ENCODE measurements around the gene CHST12. TPM values are rescaled to one million over a fixed set of nuclear protein-coding genes. Genes with fewer than 3 reads are reported as not detected.

Gene CHST12
- total RNA-seq, 1 experiment from 2014 or later = 12.9 TPM

DNA sequence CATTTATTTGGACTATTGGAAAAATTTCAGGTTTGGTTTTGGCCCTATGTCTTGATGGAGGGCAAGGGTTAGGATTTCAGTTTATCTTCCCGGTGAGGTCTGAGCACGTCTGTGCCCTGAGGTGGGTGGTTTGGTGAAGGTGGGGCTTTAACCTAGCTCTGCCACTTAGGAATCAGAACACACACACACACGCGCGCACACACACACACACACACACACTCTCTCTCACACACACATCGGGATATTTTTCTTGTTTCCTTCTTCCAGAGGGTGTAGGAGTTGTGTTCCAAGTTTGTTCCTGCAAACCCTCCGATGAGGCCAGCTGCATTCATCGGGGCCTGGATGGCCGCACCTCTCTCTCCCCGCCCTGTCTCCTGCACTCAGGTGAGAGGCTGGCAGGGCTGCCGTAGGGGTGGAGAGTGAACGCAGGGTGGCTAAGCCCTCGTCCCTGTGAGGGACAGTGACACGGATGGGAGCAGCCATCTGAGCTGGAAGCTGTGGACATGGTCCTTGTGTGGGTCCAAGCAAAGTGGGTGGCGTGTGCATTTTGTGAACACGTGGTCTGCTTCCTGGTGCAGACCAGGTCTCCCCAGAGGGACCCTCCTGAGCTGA is 34.2 kb downstream of the CHST12 start:
- H3K4me2 ChIP-seq (ENCODE audit: low read length) = no peak overlapping the region
- intact Hi-C loops (cut with micrococcal nuclease) = no loop called here
- DNase-seq = no peak
- H3K9ac ChIP-seq (ENCODE audit: low read length) = no peak overlapping the region
- no peak for ATAC-seq
- H3K4me1 ChIP-seq (ENCODE audit: insufficient read depth, low read length) = peaks cover 8% of the 10 kb centered on the region
- no peaks in the 10 kb centered on the region for H4K20me1 ChIP-seq (ENCODE audit: low read length)
- no peak overlapping the region for H3K4me3 ChIP-seq (ENCODE audit: low read length)
- TF ChIP-seq EZH2 (IDR thresholded peaks at IDR 0.05; ENCODE audit: low read length, unreplicated experiment) = no peak
- no peak for TF ChIP-seq CTCF (conservative IDR thresholded peaks at IDR 0.05; ENCODE audit: low read depth, low read length)
- TF ChIP-seq EZH2phosphoT487 (IDR thresholded peaks at IDR 0.05; ENCODE audit: borderline replicate concordance, low read length) = no peak
- no peaks in the 10 kb centered on the region for H3F3A ChIP-seq (ENCODE audit: low read length, unreplicated experiment)
- no peaks in the 10 kb centered on the region for H3K36me3 ChIP-seq (ENCODE audit: low read depth, low read length)
- no peak overlapping the region for H3K27ac ChIP-seq (ENCODE audit: low read length)
- CTCF ChIA-PET = no interaction called here
- H3K27me3 ChIP-seq (ENCODE audit: low read length) = no peaks in the 10 kb centered on the region
- no peaks in the 10 kb centered on the region for H3K79me2 ChIP-seq (ENCODE audit: low read length)
- H3K9me2 ChIP-seq (replicated peaks; ENCODE audit: low read length) = no peaks in the 10 kb centered on the region
- no TSS peak for BruUV-seq (replicated peaks)
- POLR2A ChIA-PET (ENCODE audit: unreplicated experiment) = no interaction called here
- no peaks in the 10 kb centered on the region for H3K9me3 ChIP-seq (ENCODE audit: low read length)
- no peak overlapping the region for H2AFZ ChIP-seq (ENCODE audit: low read length)

GRCh38 chr7:2438186-2438585 is 34.8 kb downstream of the CHST12 start:
- H3K4me2 ChIP-seq (ENCODE audit: low read length) = no peak overlapping the region
- no peaks in the 10 kb centered on the region for H3K79me2 ChIP-seq (ENCODE audit: low read length)
- H3K9me2 ChIP-seq (replicated peaks; ENCODE audit: low read length) = no peaks in the 10 kb centered on the region
- no TSS peak for BruUV-seq (replicated peaks)
- no peaks in the 10 kb centered on the region for H3F3A ChIP-seq (ENCODE audit: low read length, unreplicated experiment)
- no peaks in the 10 kb centered on the region for H3K36me3 ChIP-seq (ENCODE audit: low read depth, low read length)
- intact Hi-C loops (cut with micrococcal nuclease) = no loop called here
- ATAC-seq = no peak
- no peaks in the 10 kb centered on the region for H4K20me1 ChIP-seq (ENCODE audit: low read length)
- no peak overlapping the region for H3K9ac ChIP-seq (ENCODE audit: low read length)
- no peaks in the 10 kb centered on the region for H3K9me3 ChIP-seq (ENCODE audit: low read length)
- CTCF ChIA-PET = no interaction called here
- H3K4me1 ChIP-seq (ENCODE audit: insufficient read depth, low read length) = peaks cover 8% of the 10 kb centered on the region
- DNase-seq = no peak
- no peak overlapping the region for H3K27ac ChIP-seq (ENCODE audit: low read length)
- POLR2A ChIA-PET (ENCODE audit: unreplicated experiment) = no interaction called here
- no peak overlapping the region for H2AFZ ChIP-seq (ENCODE audit: low read length)
- no peak for TF ChIP-seq EZH2phosphoT487 (IDR thresholded peaks at IDR 0.05; ENCODE audit: borderline replicate concordance, low read length)
- no peak for TF ChIP-seq CTCF (conservative IDR thresholded peaks at IDR 0.05; ENCODE audit: low read depth, low read length)
- no peaks in the 10 kb centered on the region for H3K27me3 ChIP-seq (ENCODE audit: low read length)
- no peak overlapping the region for H3K4me3 ChIP-seq (ENCODE audit: low read length)

DNA sequence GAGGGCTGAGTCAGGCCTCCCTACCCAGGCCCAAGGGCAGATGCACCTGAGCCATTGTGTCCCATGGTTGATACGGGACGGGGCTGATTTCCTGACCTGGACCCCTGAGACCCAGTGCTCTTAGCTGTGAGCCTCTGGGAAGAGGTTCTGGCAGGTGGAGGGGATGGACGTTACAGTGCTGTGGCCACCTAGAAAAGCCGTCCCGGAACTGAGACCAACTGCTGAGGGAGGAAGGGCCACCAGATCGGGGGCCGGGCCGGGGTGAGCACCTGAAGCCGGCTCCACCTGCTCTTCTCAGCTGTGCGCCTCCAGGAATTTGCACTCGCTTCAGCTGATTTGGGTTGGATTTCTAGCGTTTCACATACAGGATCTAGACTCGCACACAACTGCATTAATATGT is 35.4 kb downstream of the CHST12 start:
- Histone ChIP-seq H3K9me2 (replicated peaks; ENCODE audit: low read length) (no peaks in the 10 kb centered on the region), H4K20me1 (ENCODE audit: low read length) (no peaks in the 10 kb centered on the region), H3K36me3 (ENCODE audit: low read depth, low read length) (no peaks in the 10 kb centered on the region), H3F3A (ENCODE audit: low read length, unreplicated experiment) (no peaks in the 10 kb centered on the region), H3K4me3 (ENCODE audit: low read length) (no peak overlapping the region), H3K4me1 (ENCODE audit: insufficient read depth, low read length) (peaks cover 8% of the 10 kb centered on the region), H3K79me2 (ENCODE audit: low read length) (no peaks in the 10 kb centered on the region), H3K9ac (ENCODE audit: low read length) (no peak overlapping the region), H3K9me3 (ENCODE audit: low read length) (no peaks in the 10 kb centered on the region), H3K27me3 (ENCODE audit: low read length) (no peaks in the 10 kb centered on the region), H3K4me2 (ENCODE audit: low read length) (no peak overlapping the region), H3K27ac (ENCODE audit: low read length) (no peak overlapping the region), H2AFZ (ENCODE audit: low read length) (no peak overlapping the region)
- DNase-seq (no peak), ATAC-seq (no peak)
- ChIA-PET CTCF (no interaction called here), POLR2A (ENCODE audit: unreplicated experiment) (no interaction called here)
- BruUV-seq (replicated peaks) = no TSS peak
- intact Hi-C loops (cut with micrococcal nuclease) = no loop called here
- TF ChIP-seq EZH2phosphoT487 (IDR thresholded peaks at IDR 0.05; ENCODE audit: borderline replicate concordance, low read length) = no peak
- no peak for TF ChIP-seq EZH2 (IDR thresholded peaks at IDR 0.05; ENCODE audit: low read length, unreplicated experiment)
- no peak for TF ChIP-seq CTCF (conservative IDR thresholded peaks at IDR 0.05; ENCODE audit: low read depth, low read length)
